Measurements from ENCODE around the gene MAN1B1.

The MAN1B1 gene

GRCh38 chr9:137053944-137054931 lies 32.5 kb upstream of the MAN1B1 start, which contains the start of gene ENTPD2:
ENTPD2 (minus strand) TSS chr9:137054061; CDS start chr9:137053997, 64 bp downstream.
- Histone ChIP-seq H3K27me3 (replicated peaks; ENCODE audit: insufficient read depth, low read length) (peaks cover 78% of the 10 kb centered on the region), H3K4me3 (ENCODE audit: low read length) (peak within 1 kb of the TSS; percentile 53), H4K20me1 (ENCODE audit: insufficient read depth, low read length) (no peaks in the 10 kb centered on the region), H3K79me2 (ENCODE audit: low read length) (no peaks in the 10 kb centered on the region), H3K9me3 (replicated peaks; ENCODE audit: insufficient read depth, low read length) (no peaks in the 10 kb centered on the region), H3F3A (ENCODE audit: insufficient read depth, low read length) (no peaks in the 10 kb centered on the region), H3K9me2 (replicated peaks; ENCODE audit: insufficient read depth, low read length) (no peaks in the 10 kb centered on the region), H3K9ac (ENCODE audit: low read length) (no peak within 1 kb of the TSS; the same call in 1 of the 2 replicates), H2AFZ (ENCODE audit: low read length) (peak within 1 kb of the TSS; percentile 65; the same call in 1 of the 2 replicates), H3K27ac (ENCODE audit: low read length) (no peak within 1 kb of the TSS), H3K4me2 (ENCODE audit: low read depth, low read length) (peak within 1 kb of the TSS; percentile 77), H3K4me1 (ENCODE audit: low read length) (no peaks in the 10 kb centered on the region), H3K36me3 (replicated peaks; ENCODE audit: insufficient read depth, low read length) (no peaks in the 10 kb centered on the region)
- TF ChIP-seq, protein P1, sequence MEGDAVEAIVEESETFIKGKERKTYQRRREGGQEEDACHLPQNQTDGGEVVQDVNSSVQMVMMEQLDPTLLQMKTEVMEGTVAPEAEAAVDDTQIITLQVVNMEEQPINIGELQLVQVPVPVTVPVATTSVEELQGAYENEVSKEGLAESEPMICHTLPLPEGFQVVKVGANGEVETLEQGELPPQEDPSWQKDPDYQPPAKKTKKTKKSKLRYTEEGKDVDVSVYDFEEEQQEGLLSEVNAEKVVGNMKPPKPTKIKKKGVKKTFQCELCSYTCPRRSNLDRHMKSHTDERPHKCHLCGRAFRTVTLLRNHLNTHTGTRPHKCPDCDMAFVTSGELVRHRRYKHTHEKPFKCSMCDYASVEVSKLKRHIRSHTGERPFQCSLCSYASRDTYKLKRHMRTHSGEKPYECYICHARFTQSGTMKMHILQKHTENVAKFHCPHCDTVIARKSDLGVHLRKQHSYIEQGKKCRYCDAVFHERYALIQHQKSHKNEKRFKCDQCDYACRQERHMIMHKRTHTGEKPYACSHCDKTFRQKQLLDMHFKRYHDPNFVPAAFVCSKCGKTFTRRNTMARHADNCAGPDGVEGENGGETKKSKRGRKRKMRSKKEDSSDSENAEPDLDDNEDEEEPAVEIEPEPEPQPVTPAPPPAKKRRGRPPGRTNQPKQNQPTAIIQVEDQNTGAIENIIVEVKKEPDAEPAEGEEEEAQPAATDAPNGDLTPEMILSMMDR (IDR thresholded peaks at IDR 0.05; ENCODE audit: low read length), result no peak
- no peak for TF ChIP-seq EZH2 (optimal IDR thresholded peaks at IDR 0.05; ENCODE audit: low read depth, low read length)
- TF ChIP-seq EZH2phosphoT487 (IDR thresholded peaks at IDR 0.05; ENCODE audit: low read length), result no peak
- peak; percentile 57 for DNase-seq

DNA sequence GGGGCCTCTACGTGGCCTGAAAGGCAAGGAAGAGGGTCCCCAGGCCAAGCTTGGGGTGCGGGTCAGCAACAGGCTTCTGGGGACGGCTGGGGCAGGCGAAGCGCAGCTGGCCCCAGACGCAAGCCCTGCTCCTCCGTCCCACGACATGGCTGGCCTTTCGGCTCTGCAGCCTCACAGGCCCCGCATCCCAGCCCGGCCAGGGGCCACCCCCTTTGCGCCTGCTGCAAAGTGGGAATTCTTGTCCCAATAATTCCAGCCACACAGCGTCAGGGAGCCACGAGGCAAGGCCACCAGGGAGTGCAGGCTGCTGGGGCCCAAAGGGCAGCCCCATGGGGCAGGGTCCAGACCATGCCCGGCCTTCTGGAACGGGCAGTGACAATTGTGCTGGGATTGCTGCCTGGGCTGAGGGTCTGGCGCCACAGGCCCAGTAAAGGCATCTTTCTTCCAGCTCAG lies 31.8 kb upstream of the MAN1B1 start:
- Histone ChIP-seq H3F3A (ENCODE audit: insufficient read depth, low read length) (no peaks in the 10 kb centered on the region), H3K79me2 (ENCODE audit: low read length) (no peaks in the 10 kb centered on the region), H3K27me3 (replicated peaks; ENCODE audit: insufficient read depth, low read length) (peaks cover 72% of the 10 kb centered on the region), H3K27ac (ENCODE audit: low read length) (no peak overlapping the region), H3K9ac (ENCODE audit: low read length) (no peak overlapping the region), H3K4me2 (ENCODE audit: low read depth, low read length) (no peak overlapping the region), H3K36me3 (replicated peaks; ENCODE audit: insufficient read depth, low read length) (no peaks in the 10 kb centered on the region), H3K9me3 (replicated peaks; ENCODE audit: insufficient read depth, low read length) (no peaks in the 10 kb centered on the region), H3K9me2 (replicated peaks; ENCODE audit: insufficient read depth, low read length) (no peaks in the 10 kb centered on the region), H3K4me3 (ENCODE audit: low read length) (no peak overlapping the region), H4K20me1 (ENCODE audit: insufficient read depth, low read length) (no peaks in the 10 kb centered on the region), H3K4me1 (ENCODE audit: low read length) (no peaks in the 10 kb centered on the region), H2AFZ (ENCODE audit: low read length) (no peak overlapping the region)
- TF ChIP-seq EZH2phosphoT487 (IDR thresholded peaks at IDR 0.05; ENCODE audit: low read length), result no peak
- no peak for TF ChIP-seq EZH2 (optimal IDR thresholded peaks at IDR 0.05; ENCODE audit: low read depth, low read length)
- TF ChIP-seq, protein P1 (IDR thresholded peaks at IDR 0.05; ENCODE audit: low read length), result no peak
- no peak for DNase-seq

GRCh38 chr9:137055385-137056364 lies 31.1 kb upstream of the MAN1B1 start:
- no peak overlapping the region for H3K9ac ChIP-seq (ENCODE audit: low read length)
- TF ChIP-seq EZH2 (optimal IDR thresholded peaks at IDR 0.05; ENCODE audit: low read depth, low read length) (no peak), EZH2phosphoT487 (IDR thresholded peaks at IDR 0.05; ENCODE audit: low read length) (no peak)
- TF ChIP-seq, protein P1 (IDR thresholded peaks at IDR 0.05; ENCODE audit: low read length), result no peak
- H3F3A ChIP-seq (ENCODE audit: insufficient read depth, low read length), result no peaks in the 10 kb centered on the region
- H3K79me2 ChIP-seq (ENCODE audit: low read length), result no peaks in the 10 kb centered on the region
- no peaks in the 10 kb centered on the region for H3K9me3 ChIP-seq (replicated peaks; ENCODE audit: insufficient read depth, low read length)
- H3K27ac ChIP-seq (ENCODE audit: low read length), result no peak overlapping the region
- H2AFZ ChIP-seq (ENCODE audit: low read length), result no peak overlapping the region
- H3K4me2 ChIP-seq (ENCODE audit: low read depth, low read length), result no peak overlapping the region
- DNase-seq, result no peak
- H3K4me1 ChIP-seq (ENCODE audit: low read length), result no peaks in the 10 kb centered on the region
- H3K36me3 ChIP-seq (replicated peaks; ENCODE audit: insufficient read depth, low read length), result no peaks in the 10 kb centered on the region
- peaks cover 71% of the 10 kb centered on the region for H3K27me3 ChIP-seq (replicated peaks; ENCODE audit: insufficient read depth, low read length)
- H4K20me1 ChIP-seq (ENCODE audit: insufficient read depth, low read length), result no peaks in the 10 kb centered on the region
- no peak overlapping the region for H3K4me3 ChIP-seq (ENCODE audit: low read length)
- H3K9me2 ChIP-seq (replicated peaks; ENCODE audit: insufficient read depth, low read length), result no peaks in the 10 kb centered on the region

Data from MM.1S (cell line).